Karpas-422 (cell line): ENCODE measurements around the gene RBL1. TPM values are rescaled to one million over a fixed set of nuclear protein-coding genes. Genes with fewer than 3 reads are reported as not detected.

Experiments
- small RNA-seq: library from RNA; depleted of rRNA; stranded (forward); fragments of <200 nt; gene quantifications from one replicate; pipeline ENCODE3, GENCODE V24; 2014
- total RNA-seq: library from RNA; depleted of rRNA; stranded (reverse); fragments of >200 nt; shearing (Covaris generic); gene quantifications from 2 replicates; pipeline ENCODE4 v1.2.3, GENCODE V29; 2014; ENCODE audit warnings: low replicate concordance; rRNA removed

RBL1 gene
- total RNA-seq, 1 experiment from 2014 or later = 19.2 TPM

Small RNA genes lying within 50 kb of the gene (small RNA-seq; reads per million reads assigned to genes)
- gene RPS3AP3 = not detected

Other genes with a start within 250 kb of the RBL1 start
- 0.69 TPM in 1 of 2 replicates, not detected in the other for gene TLDC2, start 219.9 kb downstream of the RBL1 start, total RNA-seq
- gene SAMHD1, start 144.3 kb downstream of the RBL1 start, total RNA-seq = 26.4 and 28.7 TPM in 2 replicates
- gene RPN2, start 83.3 kb upstream of the RBL1 start, total RNA-seq = 125 and 283 TPM in 2 replicates
- 1.3 and 1.9 TPM in 2 replicates for gene MROH8, start 83.6 kb upstream of the RBL1 start, total RNA-seq
- gene GHRH, start 165.8 kb upstream of the RBL1 start, total RNA-seq = not detected in 2 replicates
- 7.7 and 8.5 TPM in 2 replicates for gene MANBAL, start 193.7 kb upstream of the RBL1 start, total RNA-seq